Measurements from ENCODE around the gene FOXP1.
A peak's percentile ranks its signal among the peaks of the same experiment; 100 is the strongest.

The FOXP1 gene

DNA sequence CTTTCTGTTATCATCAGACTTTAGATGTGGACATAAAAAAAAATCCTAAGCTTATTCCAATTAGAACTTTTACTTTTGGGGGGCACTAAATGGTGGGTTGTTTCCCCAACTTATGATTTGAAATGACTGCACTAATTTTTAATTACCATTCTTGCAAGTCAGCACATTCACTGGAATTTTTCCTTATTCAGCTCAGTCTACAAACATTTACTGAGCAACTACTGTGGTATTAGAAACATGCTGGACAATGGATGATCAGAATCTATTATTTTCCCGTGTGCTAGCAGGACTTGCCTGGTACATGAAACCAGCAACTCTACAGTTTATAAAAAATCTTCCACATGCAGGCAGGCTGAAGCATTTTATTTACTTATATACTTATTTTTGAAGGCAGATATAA lies 273.6 kb downstream of the FOXP1 start:
- Histone ChIP-seq H3K4me3 (ENCODE audit: low read depth, low read length) (no peak overlapping the region), H3K27ac (ENCODE audit: low read depth, low read length) (no peak overlapping the region), H3K79me2 (ENCODE audit: control insufficient read depth, insufficient read depth, low read length, unreplicated experiment) (no peaks in the 10 kb centered on the region), H2AFZ (ENCODE audit: low read length, unreplicated experiment) (no peak overlapping the region), H3K27me3 (ENCODE audit: insufficient read depth, low read length) (no peaks in the 10 kb centered on the region), H3K36me3 (ENCODE audit: insufficient read depth, low read length) (no peaks in the 10 kb centered on the region), H3K4me1 (ENCODE audit: control insufficient read depth, insufficient read depth, low read length, unreplicated experiment) (peaks cover 16% of the 10 kb centered on the region)

GRCh38 chr3:71309342-71309741 lies 274.2 kb downstream of the FOXP1 start:
- Histone ChIP-seq H3K27me3 (ENCODE audit: insufficient read depth, low read length) (no peaks in the 10 kb centered on the region), H3K4me1 (ENCODE audit: control insufficient read depth, insufficient read depth, low read length, unreplicated experiment) (peaks cover 16% of the 10 kb centered on the region), H2AFZ (ENCODE audit: low read length, unreplicated experiment) (no peak overlapping the region), H3K79me2 (ENCODE audit: control insufficient read depth, insufficient read depth, low read length, unreplicated experiment) (no peaks in the 10 kb centered on the region), H3K27ac (ENCODE audit: low read depth, low read length) (no peak overlapping the region), H3K4me3 (ENCODE audit: low read depth, low read length) (no peak overlapping the region), H3K36me3 (ENCODE audit: insufficient read depth, low read length) (no peaks in the 10 kb centered on the region)

- Histone ChIP-seq H3K27ac (ENCODE audit: low read depth, low read length) (no peak overlapping the region), H3K27me3 (ENCODE audit: insufficient read depth, low read length) (no peaks in the 10 kb centered on the region), H3K36me3 (ENCODE audit: insufficient read depth, low read length) (no peaks in the 10 kb centered on the region), H2AFZ (ENCODE audit: low read length, unreplicated experiment) (no peak overlapping the region), H3K4me3 (ENCODE audit: low read depth, low read length) (no peak overlapping the region), H3K79me2 (ENCODE audit: control insufficient read depth, insufficient read depth, low read length, unreplicated experiment) (no peaks in the 10 kb centered on the region), H3K4me1 (ENCODE audit: control insufficient read depth, insufficient read depth, low read length, unreplicated experiment) (peaks cover 16% of the 10 kb centered on the region)
These were observed 274.7 kb downstream of the FOXP1 start for GRCh38 chr3:71308836-71309235.

DNA sequence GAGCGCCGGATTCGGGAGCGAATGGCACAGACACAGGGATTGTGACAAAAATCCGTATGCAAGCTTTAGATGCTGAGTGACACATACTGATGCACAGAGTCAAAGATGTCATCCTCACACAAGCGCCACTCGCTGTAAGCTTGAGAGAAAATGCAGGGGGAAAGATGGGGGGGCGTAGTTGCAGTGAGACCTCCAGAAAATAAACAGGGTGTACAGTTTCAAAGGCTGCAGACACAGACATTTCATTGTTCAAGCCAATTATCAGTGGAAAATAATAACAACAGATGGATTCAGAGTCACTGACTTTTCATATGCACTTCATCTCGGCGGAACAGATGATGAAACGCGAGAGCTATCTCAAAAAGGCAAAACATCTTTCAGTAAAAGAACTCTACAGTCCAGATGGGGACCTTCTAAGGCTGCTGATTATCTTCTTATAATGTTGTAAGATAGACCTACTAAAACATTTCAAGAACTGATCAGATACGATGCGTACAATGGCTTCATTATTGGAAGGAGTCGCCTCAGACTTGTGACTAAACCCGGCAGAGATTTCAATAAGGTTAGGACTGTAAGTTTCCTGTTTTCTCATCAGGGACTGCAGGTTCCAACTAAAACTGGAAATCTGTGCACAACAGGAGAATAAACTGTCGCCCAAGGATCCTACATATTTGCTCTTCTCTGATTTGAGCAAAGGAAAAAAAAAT lies 275.4 kb downstream of the FOXP1 start:
- no peaks in the 10 kb centered on the region for H3K27me3 ChIP-seq (ENCODE audit: insufficient read depth, low read length)
- H3K27ac ChIP-seq (ENCODE audit: low read depth, low read length) = no peak overlapping the region
- no peak overlapping the region for H2AFZ ChIP-seq (ENCODE audit: low read length, unreplicated experiment)
- no peaks in the 10 kb centered on the region for H3K79me2 ChIP-seq (ENCODE audit: control insufficient read depth, insufficient read depth, low read length, unreplicated experiment)
- no peak overlapping the region for H3K4me3 ChIP-seq (ENCODE audit: low read depth, low read length)
- peaks cover 16% of the 10 kb centered on the region for H3K4me1 ChIP-seq (ENCODE audit: control insufficient read depth, insufficient read depth, low read length, unreplicated experiment)
- no peaks in the 10 kb centered on the region for H3K36me3 ChIP-seq (ENCODE audit: insufficient read depth, low read length)

DNA sequence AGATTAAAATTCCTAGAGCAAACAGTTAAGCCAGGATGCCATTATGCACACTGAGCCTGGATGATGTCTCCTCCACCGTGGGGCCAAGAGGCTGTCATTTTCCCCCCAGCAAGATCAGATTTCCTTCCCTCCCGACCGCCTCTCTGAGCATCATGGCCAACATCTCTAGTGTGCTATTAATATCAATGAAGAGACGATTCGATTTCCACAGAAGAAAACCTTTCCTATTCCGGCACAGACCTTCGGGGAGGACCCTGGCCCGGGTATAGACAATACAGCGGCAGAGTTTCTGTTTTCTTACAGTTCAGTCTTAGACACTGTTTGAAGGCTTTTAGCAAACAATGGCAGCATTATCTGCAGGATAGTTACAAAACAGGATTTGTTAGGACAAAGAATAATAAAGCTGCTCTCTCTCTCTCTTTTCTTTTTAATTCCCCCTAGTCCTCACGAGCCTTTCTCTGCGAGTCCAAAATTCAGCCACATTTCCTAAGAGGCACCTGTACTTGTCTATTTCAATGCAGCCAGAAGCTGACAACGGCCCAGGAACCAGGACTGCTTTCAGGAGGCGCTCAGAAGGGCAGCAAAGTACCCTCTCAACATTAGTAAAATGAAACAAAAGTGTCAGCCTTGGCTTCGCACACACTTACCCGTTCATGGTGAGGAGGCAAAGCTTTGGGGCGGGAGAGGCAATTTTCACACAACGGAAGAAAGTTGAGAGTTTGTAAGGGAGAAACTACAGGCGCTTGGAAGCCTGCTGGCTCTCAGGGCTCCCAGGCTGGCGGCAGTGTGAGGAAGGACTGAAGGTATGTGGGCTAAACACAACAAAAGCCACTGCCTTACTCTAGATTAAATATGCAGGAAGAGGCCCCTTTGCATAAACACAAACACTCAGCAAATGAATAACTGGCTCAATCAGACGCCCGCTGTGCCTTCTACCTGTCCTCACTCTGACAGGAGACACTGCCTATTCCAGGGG lies 278.0 kb downstream of the FOXP1 start:
- Histone ChIP-seq H3K36me3 (ENCODE audit: insufficient read depth, low read length) (no peaks in the 10 kb centered on the region), H3K27ac (ENCODE audit: low read depth, low read length) (no peak overlapping the region), H2AFZ (ENCODE audit: low read length, unreplicated experiment) (peak overlapping the region; percentile 71), H3K79me2 (ENCODE audit: control insufficient read depth, insufficient read depth, low read length, unreplicated experiment) (no peaks in the 10 kb centered on the region), H3K4me1 (ENCODE audit: control insufficient read depth, insufficient read depth, low read length, unreplicated experiment) (peaks cover 9% of the 10 kb centered on the region), H3K27me3 (ENCODE audit: insufficient read depth, low read length) (no peaks in the 10 kb centered on the region), H3K4me3 (ENCODE audit: low read depth, low read length) (peak overlapping the region; percentile 56)

- Histone ChIP-seq H3K27ac (ENCODE audit: low read depth, low read length) (no peak overlapping the region), H3K79me2 (ENCODE audit: control insufficient read depth, insufficient read depth, low read length, unreplicated experiment) (no peaks in the 10 kb centered on the region), H3K27me3 (ENCODE audit: insufficient read depth, low read length) (no peaks in the 10 kb centered on the region), H2AFZ (ENCODE audit: low read length, unreplicated experiment) (no peak overlapping the region), H3K4me1 (ENCODE audit: control insufficient read depth, insufficient read depth, low read length, unreplicated experiment) (peaks cover 3% of the 10 kb centered on the region), H3K4me3 (ENCODE audit: low read depth, low read length) (peak overlapping the region; percentile 56), H3K36me3 (ENCODE audit: insufficient read depth, low read length) (no peaks in the 10 kb centered on the region)
These were observed 278.8 kb downstream of the FOXP1 start for GRCh38 chr3:71304684-71305083.

DNA sequence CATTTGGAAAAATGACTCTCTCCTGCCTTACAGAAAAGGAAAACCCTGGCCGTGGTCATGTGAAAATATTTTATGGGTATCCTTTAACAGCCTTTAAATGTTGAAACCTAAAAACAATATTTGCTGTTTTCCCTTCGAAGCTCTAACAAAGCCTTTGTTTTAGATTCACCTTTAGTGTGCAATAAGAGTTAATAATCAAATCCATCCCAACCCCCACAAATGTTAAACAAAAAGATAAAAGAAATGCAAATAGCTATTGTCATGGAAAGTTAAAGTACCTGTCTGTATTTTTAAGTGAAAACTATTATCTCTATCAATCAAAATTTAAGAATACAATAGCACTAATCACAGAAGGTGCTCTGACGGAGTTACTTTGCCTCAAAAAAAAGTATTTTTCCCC lies 279.3 kb downstream of the FOXP1 start:
- H3K36me3 ChIP-seq (ENCODE audit: insufficient read depth, low read length) = no peaks in the 10 kb centered on the region
- no peak overlapping the region for H3K4me3 ChIP-seq (ENCODE audit: low read depth, low read length)
- no peak overlapping the region for H2AFZ ChIP-seq (ENCODE audit: low read length, unreplicated experiment)
- H3K27ac ChIP-seq (ENCODE audit: low read depth, low read length) = no peak overlapping the region
- no peaks in the 10 kb centered on the region for H3K79me2 ChIP-seq (ENCODE audit: control insufficient read depth, insufficient read depth, low read length, unreplicated experiment)
- H3K27me3 ChIP-seq (ENCODE audit: insufficient read depth, low read length) = no peaks in the 10 kb centered on the region
- H3K4me1 ChIP-seq (ENCODE audit: control insufficient read depth, insufficient read depth, low read length, unreplicated experiment) = no peaks in the 10 kb centered on the region

DNA sequence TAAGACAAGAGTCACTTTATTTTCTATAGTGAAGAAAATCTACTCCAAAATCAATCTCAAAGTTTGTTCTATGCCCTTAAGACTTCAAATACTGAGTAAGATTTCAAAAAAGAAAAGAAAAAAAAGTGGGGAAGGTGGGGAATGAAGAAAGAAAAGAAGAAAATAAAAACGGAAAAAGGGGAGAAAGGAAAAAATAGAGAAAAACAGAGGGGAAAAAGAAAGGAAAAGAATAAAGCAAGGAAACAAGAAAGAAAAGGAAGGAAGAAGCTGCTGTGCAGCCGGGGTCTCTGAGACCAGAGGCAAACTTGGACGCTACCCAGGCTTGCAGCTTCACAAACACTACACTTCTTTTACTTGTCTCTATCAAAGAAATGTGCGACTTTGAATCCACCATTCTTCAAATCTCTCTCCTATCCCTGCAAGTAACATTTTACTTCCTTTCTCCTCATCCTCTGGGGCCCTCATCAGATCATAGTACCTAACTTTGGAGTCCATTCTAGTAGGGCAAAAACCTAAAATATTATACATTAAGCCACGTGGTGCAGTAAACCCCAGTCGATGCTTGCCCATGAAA lies 279.8 kb downstream of the FOXP1 start:
- no peaks in the 10 kb centered on the region for H3K79me2 ChIP-seq (ENCODE audit: control insufficient read depth, insufficient read depth, low read length, unreplicated experiment)
- no peak overlapping the region for H3K4me3 ChIP-seq (ENCODE audit: low read depth, low read length)
- no peaks in the 10 kb centered on the region for H3K36me3 ChIP-seq (ENCODE audit: insufficient read depth, low read length)
- H3K27ac ChIP-seq (ENCODE audit: low read depth, low read length) = no peak overlapping the region
- no peak overlapping the region for H2AFZ ChIP-seq (ENCODE audit: low read length, unreplicated experiment)
- H3K4me1 ChIP-seq (ENCODE audit: control insufficient read depth, insufficient read depth, low read length, unreplicated experiment) = no peaks in the 10 kb centered on the region
- H3K27me3 ChIP-seq (ENCODE audit: insufficient read depth, low read length) = no peaks in the 10 kb centered on the region

- H2AFZ ChIP-seq (ENCODE audit: low read length, unreplicated experiment) = no peak overlapping the region
- H3K27ac ChIP-seq (ENCODE audit: low read depth, low read length) = no peak overlapping the region
- H3K4me3 ChIP-seq (ENCODE audit: low read depth, low read length) = no peak overlapping the region
- H3K36me3 ChIP-seq (ENCODE audit: insufficient read depth, low read length) = no peaks in the 10 kb centered on the region
- H3K27me3 ChIP-seq (ENCODE audit: insufficient read depth, low read length) = no peaks in the 10 kb centered on the region
- no peaks in the 10 kb centered on the region for H3K4me1 ChIP-seq (ENCODE audit: control insufficient read depth, insufficient read depth, low read length, unreplicated experiment)
- no peaks in the 10 kb centered on the region for H3K79me2 ChIP-seq (ENCODE audit: control insufficient read depth, insufficient read depth, low read length, unreplicated experiment)
These were observed 280.9 kb downstream of the FOXP1 start for GRCh38 chr3:71302604-71303003.

DNA sequence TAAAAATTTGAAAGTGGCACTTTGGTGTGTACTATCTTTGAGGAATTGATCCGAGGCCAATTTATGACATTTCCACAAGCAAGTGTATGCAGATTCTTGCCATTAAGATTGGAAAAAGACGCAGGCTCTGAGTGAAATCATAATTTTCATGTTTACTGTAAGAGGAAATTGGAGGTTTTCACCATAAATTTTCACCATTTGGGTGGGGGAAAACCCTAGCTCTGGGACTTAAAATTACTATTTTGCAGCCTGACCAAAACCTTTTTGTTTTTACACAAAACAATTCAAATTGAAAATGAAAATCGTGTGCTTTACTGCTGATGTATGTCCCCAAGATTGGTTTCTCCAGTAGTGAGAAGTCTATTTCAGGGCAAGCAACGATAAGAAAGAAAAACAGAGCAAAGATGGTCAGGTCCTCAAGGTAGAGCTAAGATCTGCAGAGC lies 282.6 kb downstream of the FOXP1 start:
- Histone ChIP-seq H3K4me3 (ENCODE audit: low read depth, low read length) (no peak overlapping the region), H2AFZ (ENCODE audit: low read length, unreplicated experiment) (no peak overlapping the region), H3K27me3 (ENCODE audit: insufficient read depth, low read length) (no peaks in the 10 kb centered on the region), H3K27ac (ENCODE audit: low read depth, low read length) (no peak overlapping the region), H3K4me1 (ENCODE audit: control insufficient read depth, insufficient read depth, low read length, unreplicated experiment) (no peaks in the 10 kb centered on the region), H3K36me3 (ENCODE audit: insufficient read depth, low read length) (no peaks in the 10 kb centered on the region), H3K79me2 (ENCODE audit: control insufficient read depth, insufficient read depth, low read length, unreplicated experiment) (no peaks in the 10 kb centered on the region)
